Stomach (tissue), 9 donors: ENCODE measurements around the gene IGF1R. TPM values are rescaled to one million over a fixed set of nuclear protein-coding genes. Genes with fewer than 3 reads are reported as not detected.

ENCODE experiments used
- DNase-seq, 2 donors: peaks; one replicate each; pipeline versions ENCODE4 v3.0.0 to v3.0.0-alpha.2; 2013 to 2019
- H3K27ac ChIP-seq, 5 donors: fragments of 200-600 bp in 4 of 5; sonication (generic) in 4 of 5; one replicate each; pipeline ENCODE4 v1.5.1; 2013 to 2019; ENCODE audit warnings: mild to moderate bottlenecking in 1 of 5, moderate library complexity in 1 of 5
- H3K27me3 ChIP-seq, 3 donors: fragments of 200-600 bp; sonication (generic); one replicate each; pipeline ENCODE4 v1.5.1; 2017 to 2019; ENCODE audit warnings: mixed run types in 1 of 3
- H3K36me3 ChIP-seq, 4 donors: fragments of 200-600 bp; sonication (generic); 1 replicate in 3 of 4; 2 replicates in 1 of 4; pipeline ENCODE4 v1.5.1; 2016 to 2019
- H3K4me1 ChIP-seq, 4 donors: fragments of 200-600 bp; sonication (generic); one replicate each; pipeline ENCODE4 v1.5.1; 2016 to 2019
- H3K4me3 ChIP-seq, 4 donors: fragments of 200-600 bp; sonication (generic) in 3 of 4; one replicate each; pipeline ENCODE4 v1.5.1; 2016 to 2019; ENCODE audit warnings: mild to moderate bottlenecking in 1 of 4
- H3K9me3 ChIP-seq, 4 donors: fragments of 200-600 bp; sonication (generic); one replicate each; pipeline ENCODE4 v1.5.1; 2016 to 2019
- CTCF ChIP-seq, 7 experiments: fragments of 450-650 bp in 4 of 7; fragments of 200-600 bp in 3 of 7; sonication (generic) in 3 of 7; IDR thresholded peaks; one replicate each; pipeline ENCODE4 v1.5.1; 2016 to 2019; ENCODE audit warnings: antibody characterized with exemption in 7 of 7, control low read depth in 2 of 7, mild to moderate bottlenecking in 1 of 7
- EP300 ChIP-seq: sonication (generic); formaldehyde crosslinking; IDR thresholded peaks from one replicate; pipeline ENCODE4 v1.6.1; 2017; ENCODE audit warnings: antibody characterized with exemption
- POLR2A ChIP-seq, 4 donors: fragments of 450-650 bp; IDR thresholded peaks; one replicate each; pipeline ENCODE4 v1.6.1; 2016; ENCODE audit warnings: antibody characterized with exemption in 4 of 4, control low read depth in 2 of 4, mild to moderate bottlenecking in 1 of 4, moderate library complexity in 1 of 4
- POLR2AphosphoS5 ChIP-seq, 3 donors: sonication (generic); formaldehyde crosslinking; IDR thresholded peaks; one replicate each; pipeline ENCODE4 v1.6.1; 2016; ENCODE audit warnings: antibody characterized with exemption in 3 of 3
- WGBS, 5 donors: extraction: QIAGEN DNeasy Blood & Tissue Kit in 3 of 5; methylation state at CpG; one replicate each; pipeline versions ENCODE4 v1.1.5 to v1.1.7; 2013 to 2018; 5-methylcytosine and 5-hydroxymethylcytosine counted together
- intact Hi-C: fragments of 100-400 bp; cut with DNase I; formaldehyde crosslinking; loops from one replicate; pipeline ENCODE4 v1.15.1; 2023; ENCODE audit warnings: low total_unique reads
- polyA plus RNA-seq, 3 donors: library from polyadenylated mRNA; stranded (reverse); fragments of 200-250 nt; gene quantifications; one replicate each; pipeline ENCODE4 v1.2.3, GENCODE V29; 2013
- total RNA-seq, 5 donors: library from RNA; depleted of rRNA; stranded (reverse); fragments of >200 nt; gene quantifications; one replicate each; pipeline versions ENCODE4 v1.1.0 to v1.2.3, GENCODE V29; 2014 to 2016
- donor health status: healthy with polysubstance abuse.
- donor health status: Bipolar disorder and iron deficiency.
- donor health status: healthy.

IGF1R gene
- total and polyA plus RNA-seq, 8 donors = 2.3 to 131 (median 42.8) TPM

- Histone ChIP-seq H3K27me3 (no peaks in the 10 kb centered on the region), H3K9me3 (no peaks in the 10 kb centered on the region), H3K4me1 (peaks cover 6 to 77% (median 55%) of the 10 kb centered on the region in 4 donors), H3K4me3 (no peak overlapping the region), H3K36me3 (no peaks in the 10 kb centered on the region), H3K27ac (no peak overlapping the region)
- intact Hi-C loops = no loop called here
- no peak for TF ChIP-seq CTCF (IDR thresholded peaks at IDR 0.05)
- no peak for TF ChIP-seq POLR2AphosphoS5 (IDR thresholded peaks at IDR 0.05)
- TF ChIP-seq EP300 = no peak
- no peak for TF ChIP-seq POLR2A (IDR thresholded peaks at IDR 0.05)
- WGBS, 5 donors = 31 to 52% (median 47%) methylated on average over 8 of the region's 8 CpGs
- DNase-seq = no peak
Observed at GRCh38 chr15:98663606-98664005, 15.3 kb downstream of the IGF1R start.

DNA sequence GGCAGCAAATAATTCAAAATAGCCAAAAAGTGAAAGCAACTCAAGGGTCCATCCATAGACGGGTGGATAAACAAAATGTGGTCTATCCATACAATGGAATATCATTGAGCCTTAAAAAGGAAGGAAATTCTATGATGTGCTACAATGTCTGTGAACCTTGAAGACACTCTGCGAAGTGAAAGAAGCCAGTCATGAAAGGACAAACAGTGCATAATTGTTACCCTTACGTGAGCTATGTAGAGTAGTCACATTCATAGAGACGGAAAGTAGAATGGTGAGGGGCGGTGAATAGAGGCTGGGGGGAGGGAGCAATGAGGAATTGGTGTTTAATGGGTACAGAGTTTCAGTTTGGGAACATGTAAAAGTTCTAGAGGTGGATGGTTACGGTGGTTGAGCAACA is 18.1 kb downstream of the IGF1R start:
- Histone ChIP-seq H3K36me3 (no peaks in the 10 kb centered on the region), H3K4me1 (peaks cover 25 to 81% (median 62%) of the 10 kb centered on the region in 4 donors), H3K9me3 (no peaks in the 10 kb centered on the region), H3K27ac (no peak overlapping the region), H3K4me3 (no peak overlapping the region), H3K27me3 (no peaks in the 10 kb centered on the region)
- no peak for DNase-seq
- WGBS, 5 donors = 90 to 97% (median 94%) methylated on average over 6 of the region's 6 CpGs
- TF ChIP-seq EP300 (no peak), POLR2AphosphoS5 (IDR thresholded peaks at IDR 0.05) (no peak), CTCF (IDR thresholded peaks at IDR 0.05) (no peak), POLR2A (IDR thresholded peaks at IDR 0.05) (no peak)
- intact Hi-C loops = no loop called here

DNA sequence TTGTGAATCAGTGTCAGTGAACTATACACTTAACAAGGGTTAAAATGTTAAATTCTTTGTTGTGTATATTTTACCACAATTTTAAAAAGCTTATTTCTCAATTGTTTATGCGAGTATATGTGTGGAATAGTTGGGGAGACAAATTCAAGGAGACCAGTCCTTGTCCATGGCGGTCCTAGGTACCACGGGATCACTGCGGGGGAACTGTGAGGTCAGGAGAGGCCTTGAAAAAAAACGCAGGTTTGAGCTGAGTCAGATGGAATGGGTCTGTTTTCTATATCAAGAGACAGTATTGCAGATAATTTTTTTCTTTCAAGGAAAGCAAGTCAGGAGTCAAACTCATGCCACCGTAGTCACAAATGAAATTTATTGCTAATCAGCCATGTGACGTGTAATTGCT is 18.5 kb downstream of the IGF1R start:
- TF ChIP-seq POLR2AphosphoS5 (IDR thresholded peaks at IDR 0.05) = no peak
- no peak for TF ChIP-seq EP300
- no peak for TF ChIP-seq POLR2A (IDR thresholded peaks at IDR 0.05)
- TF ChIP-seq CTCF (IDR thresholded peaks at IDR 0.05) = no peak
- Histone ChIP-seq H3K4me3 (no peak overlapping the region), H3K9me3 (no peaks in the 10 kb centered on the region), H3K27ac (no peak overlapping the region), H3K4me1 (peaks cover 25 to 81% (median 65%) of the 10 kb centered on the region in 4 donors), H3K27me3 (no peaks in the 10 kb centered on the region), H3K36me3 (no peaks in the 10 kb centered on the region)
- intact Hi-C loops = no loop called here
- WGBS, 5 donors = 81 to 90% (median 87%) methylated on average over 7 of the region's 7 CpGs
- no peak for DNase-seq

- no peak for DNase-seq
- Histone ChIP-seq H3K27ac (no peak overlapping the region), H3K4me3 (no peak overlapping the region), H3K9me3 (no peaks in the 10 kb centered on the region), H3K36me3 (no peaks in the 10 kb centered on the region), H3K27me3 (no peaks in the 10 kb centered on the region), H3K4me1 (peaks cover 25 to 83% (median 63%) of the 10 kb centered on the region in 4 donors)
- 82 to 91% (median 86%) methylated on average over 13 of the region's 13 CpGs for WGBS, 5 donors
- intact Hi-C loops = no loop called here
- TF ChIP-seq POLR2A (IDR thresholded peaks at IDR 0.05) (no peak), POLR2AphosphoS5 (IDR thresholded peaks at IDR 0.05) (no peak), EP300 (no peak), CTCF (IDR thresholded peaks at IDR 0.05) (no peak)
Observed at GRCh38 chr15:98667521-98668179, 19.3 kb downstream of the IGF1R start.
